GM12875 (cell line): ENCODE data around the gene ATP2A2.

Experiments
- H3K4me3 ChIP-seq: one replicate; pipeline ENCODE4 v1.5.1; 2011; ENCODE audit warnings: low read depth, low read length, control low read depth
- TF ChIP-seq, protein P1 (sequence below): IDR thresholded peaks from 2 replicates; pipeline ENCODE4 v1.5.1; 2011; ENCODE audit warnings: low read depth, mild to moderate bottlenecking, control low read depth, inconsistent platforms, low read length, moderate library complexity, borderline replicate concordance; ENCODE audit not compliant: insufficient read depth

Gene ATP2A2

DNA sequence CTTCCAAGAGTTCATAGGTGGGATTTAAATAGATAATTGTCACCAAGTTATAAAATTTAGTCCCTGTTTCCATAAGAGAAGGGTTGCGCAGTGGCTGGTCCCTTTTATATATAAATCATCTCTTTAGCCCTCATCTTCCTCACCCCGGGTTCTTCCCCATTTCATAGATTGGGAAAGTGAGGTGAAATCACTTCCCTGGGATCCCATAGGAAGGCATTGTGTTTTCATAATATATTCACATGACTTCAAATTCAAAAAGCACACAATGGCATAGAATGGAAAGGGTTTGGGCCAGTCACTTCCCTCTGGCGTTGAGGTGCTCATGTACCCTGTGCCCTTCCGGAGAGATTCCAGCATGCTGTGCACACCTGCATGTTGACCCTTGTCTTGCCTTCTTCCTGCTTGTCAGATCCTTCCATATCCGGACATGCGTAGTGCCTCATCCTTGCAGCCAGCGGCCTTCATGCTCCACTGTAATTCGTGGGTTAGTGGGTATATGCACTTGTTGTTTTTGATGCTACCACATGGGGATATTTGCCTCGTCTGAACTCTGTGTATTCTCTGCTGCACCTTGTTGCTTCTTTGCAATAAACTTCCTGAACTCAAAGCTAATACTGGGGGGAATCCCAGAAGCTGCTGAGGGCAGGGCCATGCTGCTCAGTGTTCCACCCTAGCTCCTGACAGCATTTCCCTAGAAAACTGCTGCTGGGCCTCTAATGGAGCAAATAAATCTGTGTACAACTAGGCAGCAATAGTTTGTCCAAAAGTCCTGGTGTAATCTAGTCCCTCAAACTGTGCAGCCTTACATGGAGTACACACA, 62.9 kb downstream of the ATP2A2 start:
- TF ChIP-seq, protein P1, sequence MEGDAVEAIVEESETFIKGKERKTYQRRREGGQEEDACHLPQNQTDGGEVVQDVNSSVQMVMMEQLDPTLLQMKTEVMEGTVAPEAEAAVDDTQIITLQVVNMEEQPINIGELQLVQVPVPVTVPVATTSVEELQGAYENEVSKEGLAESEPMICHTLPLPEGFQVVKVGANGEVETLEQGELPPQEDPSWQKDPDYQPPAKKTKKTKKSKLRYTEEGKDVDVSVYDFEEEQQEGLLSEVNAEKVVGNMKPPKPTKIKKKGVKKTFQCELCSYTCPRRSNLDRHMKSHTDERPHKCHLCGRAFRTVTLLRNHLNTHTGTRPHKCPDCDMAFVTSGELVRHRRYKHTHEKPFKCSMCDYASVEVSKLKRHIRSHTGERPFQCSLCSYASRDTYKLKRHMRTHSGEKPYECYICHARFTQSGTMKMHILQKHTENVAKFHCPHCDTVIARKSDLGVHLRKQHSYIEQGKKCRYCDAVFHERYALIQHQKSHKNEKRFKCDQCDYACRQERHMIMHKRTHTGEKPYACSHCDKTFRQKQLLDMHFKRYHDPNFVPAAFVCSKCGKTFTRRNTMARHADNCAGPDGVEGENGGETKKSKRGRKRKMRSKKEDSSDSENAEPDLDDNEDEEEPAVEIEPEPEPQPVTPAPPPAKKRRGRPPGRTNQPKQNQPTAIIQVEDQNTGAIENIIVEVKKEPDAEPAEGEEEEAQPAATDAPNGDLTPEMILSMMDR = no peak
- H3K4me3 ChIP-seq = no peak overlapping the region

DNA sequence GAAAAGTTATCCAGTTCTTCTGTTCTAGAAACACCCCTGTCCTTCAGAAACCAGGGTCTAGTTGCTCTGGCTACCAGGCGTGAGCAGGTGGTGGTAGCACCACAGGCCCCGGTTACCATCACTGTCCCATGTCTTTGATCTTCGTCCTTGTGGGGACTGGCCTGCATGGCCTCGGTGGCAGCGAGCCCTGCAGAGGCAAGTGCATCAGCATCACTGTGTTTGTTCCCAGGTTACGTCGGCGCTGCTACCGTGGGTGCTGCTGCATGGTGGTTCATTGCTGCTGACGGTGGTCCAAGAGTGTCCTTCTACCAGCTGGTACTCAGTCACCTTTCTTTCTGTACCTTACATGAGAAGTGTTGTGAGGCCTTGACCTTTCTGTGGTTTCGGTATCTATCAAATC, 63.6 kb downstream of the ATP2A2 start:
- TF ChIP-seq, protein P1 = no peak
- H3K4me3 ChIP-seq = no peak overlapping the region

DNA sequence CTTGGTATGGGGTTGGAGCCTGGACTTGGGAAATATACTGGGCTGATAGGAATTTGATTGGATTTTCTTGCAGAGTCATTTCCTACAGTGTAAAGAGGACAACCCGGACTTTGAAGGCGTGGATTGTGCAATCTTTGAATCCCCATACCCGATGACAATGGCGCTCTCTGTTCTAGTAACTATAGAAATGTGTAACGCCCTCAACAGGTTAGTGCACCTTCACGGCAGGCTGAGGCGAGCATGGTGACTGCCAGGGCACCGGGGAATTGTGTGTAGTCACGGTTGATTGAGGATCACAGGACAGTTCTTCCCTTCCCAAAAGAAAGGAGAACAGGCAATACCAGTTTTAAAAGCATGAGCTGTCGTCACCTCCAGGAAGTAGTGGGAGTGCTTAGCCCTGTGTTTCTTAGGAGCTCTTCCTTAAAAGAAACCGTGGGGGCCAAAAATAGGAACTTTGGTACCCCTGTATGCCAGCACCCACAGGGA, 64.2 kb downstream of the ATP2A2 start:
- TF ChIP-seq, protein P1 = no peak
- no peak overlapping the region for H3K4me3 ChIP-seq

DNA sequence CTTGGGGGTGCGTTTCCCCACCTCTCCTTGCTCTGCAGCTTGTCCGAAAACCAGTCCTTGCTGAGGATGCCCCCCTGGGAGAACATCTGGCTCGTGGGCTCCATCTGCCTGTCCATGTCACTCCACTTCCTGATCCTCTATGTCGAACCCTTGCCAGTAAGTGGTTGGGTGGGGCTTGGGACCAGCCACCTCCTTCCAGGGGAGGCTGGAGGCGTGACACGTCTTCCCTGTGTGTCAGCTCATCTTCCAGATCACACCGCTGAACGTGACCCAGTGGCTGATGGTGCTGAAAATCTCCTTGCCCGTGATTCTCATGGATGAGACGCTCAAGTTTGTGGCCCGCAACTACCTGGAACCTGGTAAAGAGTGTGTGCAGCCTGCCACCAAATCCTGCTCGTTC, 64.9 kb downstream of the ATP2A2 start:
- TF ChIP-seq, protein P1 = no peak
- H3K4me3 ChIP-seq = no peak overlapping the region

DNA sequence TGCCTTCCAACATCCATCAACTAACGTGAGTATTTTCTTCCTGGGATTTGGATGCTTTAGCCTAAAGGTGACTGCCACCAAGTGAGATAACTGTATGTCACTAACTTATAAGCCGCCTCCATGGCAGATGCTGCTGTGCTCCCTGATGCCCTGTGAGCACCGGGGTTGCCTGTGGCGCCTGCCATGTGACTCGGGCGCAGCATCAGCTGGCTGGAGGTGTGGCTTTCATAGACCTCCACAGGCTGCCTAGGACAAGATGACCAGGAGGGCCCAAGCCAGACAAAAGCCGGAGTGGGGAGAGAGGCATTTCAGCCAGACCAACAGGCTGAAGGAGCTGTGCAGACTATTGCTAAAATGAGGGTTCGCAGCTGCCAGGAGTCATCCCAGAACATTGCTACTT, 66.7 kb downstream of the ATP2A2 start:
- H3K4me3 ChIP-seq = no peak overlapping the region
- TF ChIP-seq, protein P1 = no peak

DNA sequence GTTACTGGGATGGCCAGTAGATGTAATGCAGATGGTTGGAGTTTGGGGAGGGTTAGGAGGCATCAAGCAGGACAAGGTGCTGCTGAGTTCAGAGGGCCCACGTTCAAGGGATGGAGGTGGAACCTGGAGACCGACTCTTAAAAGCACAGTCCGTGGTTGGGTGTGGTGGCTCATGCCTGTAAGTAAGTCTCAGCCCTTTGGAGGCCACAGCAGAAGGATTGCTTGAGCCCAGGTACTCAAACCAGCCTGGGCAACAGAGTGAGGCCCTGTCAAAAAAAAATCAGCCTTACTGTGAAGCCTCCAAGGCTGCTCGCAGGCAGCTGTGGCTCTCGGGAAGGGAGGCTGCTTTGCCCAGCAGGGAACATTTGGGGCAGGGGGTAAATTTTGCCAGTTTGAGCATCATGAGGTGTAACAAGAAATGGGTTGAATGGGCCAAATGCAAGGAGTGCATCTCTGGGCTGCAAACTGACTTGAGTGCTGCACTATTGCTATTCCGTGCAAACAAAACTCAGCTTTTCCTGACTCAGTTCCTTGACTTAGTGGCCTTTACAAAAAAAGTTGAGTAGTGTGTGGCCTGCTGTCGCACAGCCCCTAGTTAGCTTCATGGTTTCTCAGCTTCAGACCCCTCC, 67.5 kb downstream of the ATP2A2 start:
- TF ChIP-seq, protein P1 = no peak
- no peak overlapping the region for H3K4me3 ChIP-seq

DNA sequence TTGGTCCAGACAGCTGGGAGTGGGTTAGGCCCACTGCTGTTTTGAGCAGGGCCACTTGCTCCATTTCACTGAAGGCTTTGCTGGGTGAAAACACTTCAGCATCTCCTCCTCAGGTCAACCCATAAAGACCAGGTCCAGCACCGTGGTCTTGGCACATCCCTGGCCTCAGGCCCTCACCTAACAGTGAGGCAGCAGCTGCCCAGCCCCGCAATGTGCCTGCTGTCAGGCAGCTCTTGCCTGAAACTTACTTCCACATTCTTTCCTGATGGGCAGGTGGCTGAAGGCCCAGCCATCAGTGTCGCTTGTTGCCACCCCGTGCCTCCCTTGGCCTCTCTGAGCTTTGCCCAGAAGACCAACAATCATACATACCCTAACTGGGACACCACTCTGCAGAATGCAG, 68.0 kb downstream of the ATP2A2 start:
- no peak overlapping the region for H3K4me3 ChIP-seq
- TF ChIP-seq, protein P1 = no peak
